Breast epithelium (tissue), 3 donors: ENCODE measurements around the gene SLC12A2.

ENCODE experiments used
- POLR2A ChIP-seq: fragments of 450-650 bp; IDR thresholded peaks from one replicate; pipeline ENCODE4 v1.6.1; 2016; ENCODE audit warnings: antibody characterized with exemption, mild to moderate bottlenecking, moderate library complexity
- POLR2AphosphoS5 ChIP-seq, 3 donors: sonication (generic); formaldehyde crosslinking; IDR thresholded peaks; one replicate each; pipeline ENCODE4 v1.6.1; 2017; ENCODE audit warnings: antibody characterized with exemption in 3 of 3
- TF ChIP-seq, protein P1 (sequence below), 3 donors: fragments of 450-650 bp; IDR thresholded peaks; one replicate each; pipeline ENCODE4 v1.5.1; 2016 to 2017; ENCODE audit warnings: antibody characterized with exemption in 3 of 3, mild to moderate bottlenecking in 3 of 3, moderate library complexity in 3 of 3

DNA sequence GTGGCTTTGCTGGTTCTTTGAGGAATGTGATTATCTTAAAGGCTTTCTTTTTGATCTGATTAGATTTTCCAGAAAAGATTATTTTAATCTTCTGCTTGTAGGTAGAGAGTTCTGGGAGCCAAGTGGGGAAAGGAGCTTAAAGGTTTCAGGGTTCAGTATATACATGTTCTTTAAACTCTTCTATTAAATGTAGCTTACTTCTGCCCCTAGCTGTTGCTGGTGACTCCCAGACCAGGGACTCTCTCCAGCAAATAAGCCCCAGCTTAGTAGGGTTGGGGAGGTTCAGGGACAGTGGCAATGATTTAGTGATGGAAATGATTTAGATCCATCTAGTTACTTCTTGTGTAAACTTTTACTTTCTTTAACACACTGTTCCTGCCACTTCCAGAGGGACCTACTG, 72.2 kb downstream of the SLC12A2 start:
- TF ChIP-seq, protein P1, sequence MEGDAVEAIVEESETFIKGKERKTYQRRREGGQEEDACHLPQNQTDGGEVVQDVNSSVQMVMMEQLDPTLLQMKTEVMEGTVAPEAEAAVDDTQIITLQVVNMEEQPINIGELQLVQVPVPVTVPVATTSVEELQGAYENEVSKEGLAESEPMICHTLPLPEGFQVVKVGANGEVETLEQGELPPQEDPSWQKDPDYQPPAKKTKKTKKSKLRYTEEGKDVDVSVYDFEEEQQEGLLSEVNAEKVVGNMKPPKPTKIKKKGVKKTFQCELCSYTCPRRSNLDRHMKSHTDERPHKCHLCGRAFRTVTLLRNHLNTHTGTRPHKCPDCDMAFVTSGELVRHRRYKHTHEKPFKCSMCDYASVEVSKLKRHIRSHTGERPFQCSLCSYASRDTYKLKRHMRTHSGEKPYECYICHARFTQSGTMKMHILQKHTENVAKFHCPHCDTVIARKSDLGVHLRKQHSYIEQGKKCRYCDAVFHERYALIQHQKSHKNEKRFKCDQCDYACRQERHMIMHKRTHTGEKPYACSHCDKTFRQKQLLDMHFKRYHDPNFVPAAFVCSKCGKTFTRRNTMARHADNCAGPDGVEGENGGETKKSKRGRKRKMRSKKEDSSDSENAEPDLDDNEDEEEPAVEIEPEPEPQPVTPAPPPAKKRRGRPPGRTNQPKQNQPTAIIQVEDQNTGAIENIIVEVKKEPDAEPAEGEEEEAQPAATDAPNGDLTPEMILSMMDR (IDR thresholded peaks at IDR 0.05) = no peak
- TF ChIP-seq POLR2A = no peak
- TF ChIP-seq POLR2AphosphoS5 (IDR thresholded peaks at IDR 0.05) = no peak
